ENCODE data around the gene IGDCC3.

GRCh38 chr15:65399001-65399706 is 21.4 kb upstream of the IGDCC3 start:
- TF ChIP-seq TBP (IDR thresholded peaks at IDR 0.05; ENCODE audit: low read depth, low read length): no peak
- TF ChIP-seq CTCF (IDR thresholded peaks at IDR 0.05; ENCODE audit: control extremely low read depth in 1 of 3, insufficient read depth in 1 of 3, low read depth in 1 of 3, low read length in 3 of 3): no peak
- TF ChIP-seq EZH2 (IDR thresholded peaks at IDR 0.05; ENCODE audit: low read depth, low read length, severe bottlenecking): no peak
- no peak for TF ChIP-seq USF2 (IDR thresholded peaks at IDR 0.05; ENCODE audit: low read length)
- TF ChIP-seq E2F6 (IDR thresholded peaks at IDR 0.05): no peak
- no peak for TF ChIP-seq ATF3 (IDR thresholded peaks at IDR 0.05; ENCODE audit: insufficient read depth, low read depth, low read length)

Data from H1 (cell line).